ENCODE measurements around the gene SIGLEC11.
"Not testable (repeated sequence)": the region's sequence is repeated elsewhere in the genome, so short reads cannot be mapped to it uniquely, and the experiment has no call there.

The SIGLEC11 gene

DNA sequence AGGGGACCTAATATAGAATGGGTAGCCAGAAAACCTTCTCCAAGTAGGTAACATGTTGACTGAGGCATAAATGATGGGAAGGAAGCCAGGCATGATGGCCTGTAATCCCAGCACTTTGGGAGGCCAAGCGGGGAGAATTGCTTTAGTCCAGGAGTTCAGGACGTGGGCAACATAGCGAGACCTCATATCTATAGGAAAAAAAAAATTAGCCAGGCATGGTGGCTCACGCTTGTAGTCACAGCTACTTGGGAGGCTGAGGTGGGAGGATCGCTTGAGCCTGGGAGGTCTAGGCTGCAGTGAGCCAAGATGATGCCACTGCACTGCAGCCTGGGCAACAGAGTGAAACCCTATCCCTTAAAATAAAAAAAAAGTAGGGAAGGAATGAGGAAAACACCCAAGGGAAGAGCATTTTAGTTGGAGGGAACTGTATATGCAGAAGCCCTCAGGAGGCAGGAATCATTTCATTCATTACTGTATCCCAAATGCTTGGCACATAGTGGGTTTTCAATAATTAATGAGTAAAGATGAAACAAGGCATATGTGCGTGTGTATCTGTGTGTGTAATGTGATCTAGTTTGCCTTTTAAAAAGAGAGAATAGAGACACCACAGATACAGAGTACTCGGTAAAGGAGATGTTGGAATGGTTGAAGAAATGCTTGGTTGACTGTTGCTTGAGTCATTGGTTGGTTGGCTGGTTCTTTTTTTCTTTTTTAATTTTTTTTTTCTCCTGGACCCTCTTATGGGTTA lies 29.5 kb downstream of the SIGLEC11 start:
- no peak for FAIRE-seq

DNA sequence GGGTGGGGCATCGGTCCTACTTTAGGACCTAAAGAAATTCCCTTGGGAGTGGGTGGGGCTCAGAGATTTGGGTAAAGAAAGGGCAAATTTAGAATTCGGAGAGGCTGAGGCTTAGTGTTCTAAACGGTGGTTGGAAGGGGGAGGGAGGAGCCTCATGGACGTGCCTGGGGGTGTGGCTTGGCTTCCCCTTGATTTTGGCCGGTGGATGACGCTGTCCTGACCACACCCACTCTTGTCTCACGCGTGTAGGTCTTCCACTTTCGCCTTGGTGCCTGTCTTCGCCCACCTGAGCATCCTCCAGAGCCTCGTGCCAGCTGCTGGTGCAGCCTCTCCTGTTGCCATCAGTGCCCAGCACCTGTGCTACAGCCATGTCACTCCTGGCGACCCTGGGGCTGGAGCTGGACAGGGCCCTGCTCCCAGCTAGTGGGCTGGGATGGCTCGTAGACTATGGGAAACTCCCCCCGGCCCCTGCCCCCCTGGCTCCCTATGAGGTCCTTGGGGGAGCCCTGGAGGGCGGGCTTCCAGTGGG lies 30.4 kb downstream of the SIGLEC11 start:
- no peak for FAIRE-seq
- no peak for TF ChIP-seq POLR2A (IDR thresholded peaks at IDR 0.05; ENCODE audit: low read depth, low read length)
- DNase-seq (ENCODE audit: insufficient read length, low spot score), result peak; percentile 66

More for the DNA sequence above, 29.5 kb downstream of the SIGLEC11 start:
- DNase-seq (ENCODE audit: insufficient read length, low spot score), result no peak
- TF ChIP-seq POLR2A (IDR thresholded peaks at IDR 0.05; ENCODE audit: low read depth, low read length), result no peak

DNA sequence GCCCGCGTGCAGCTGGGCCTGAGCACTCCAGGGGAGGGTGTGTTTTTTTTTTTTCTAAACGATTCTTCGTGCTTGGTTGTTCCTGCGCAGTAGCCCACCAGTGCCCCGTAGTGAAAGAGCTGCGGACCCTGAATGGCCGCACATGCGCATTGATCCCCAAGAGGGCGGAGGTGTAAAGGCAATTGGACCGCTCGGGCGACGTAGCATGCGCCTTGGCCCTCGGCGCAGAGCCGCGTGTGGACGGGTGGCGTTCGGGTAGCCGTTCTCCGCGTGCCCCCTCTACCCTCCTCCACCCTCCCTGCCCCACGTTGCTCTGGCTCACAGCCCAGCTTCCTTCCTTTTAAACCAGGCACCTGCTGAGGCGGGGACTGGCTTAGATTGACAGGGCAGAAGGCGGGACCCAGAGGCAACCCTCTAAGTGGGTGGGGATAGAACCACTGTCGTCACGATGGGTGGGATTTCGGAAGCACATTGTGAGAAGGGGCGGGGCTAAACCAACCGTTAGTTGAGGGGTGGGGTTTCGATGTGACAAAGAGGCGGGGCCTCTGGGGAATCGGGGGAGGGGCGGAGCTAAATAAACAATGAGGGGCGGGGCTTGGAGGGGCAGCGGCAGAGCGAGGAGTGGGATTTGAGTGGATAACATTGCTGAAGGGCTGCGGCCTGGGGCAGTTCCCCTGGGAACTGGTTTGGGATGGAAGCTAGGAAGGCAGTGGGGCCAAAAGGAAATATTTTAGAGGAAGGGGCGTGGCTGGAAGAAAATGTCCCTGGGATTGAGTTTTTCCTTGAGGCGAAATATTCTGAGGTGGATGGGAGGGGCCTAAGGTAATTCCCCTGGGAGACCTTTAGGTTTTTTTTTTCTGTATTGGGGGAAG lies 31.1 kb downstream of the SIGLEC11 start:
- FAIRE-seq, result peak; percentile 48
- peak; percentile 88 for DNase-seq (ENCODE audit: insufficient read length, low spot score)
- peak; percentile 92 for TF ChIP-seq POLR2A (IDR thresholded peaks at IDR 0.05; ENCODE audit: low read depth, low read length)

DNA sequence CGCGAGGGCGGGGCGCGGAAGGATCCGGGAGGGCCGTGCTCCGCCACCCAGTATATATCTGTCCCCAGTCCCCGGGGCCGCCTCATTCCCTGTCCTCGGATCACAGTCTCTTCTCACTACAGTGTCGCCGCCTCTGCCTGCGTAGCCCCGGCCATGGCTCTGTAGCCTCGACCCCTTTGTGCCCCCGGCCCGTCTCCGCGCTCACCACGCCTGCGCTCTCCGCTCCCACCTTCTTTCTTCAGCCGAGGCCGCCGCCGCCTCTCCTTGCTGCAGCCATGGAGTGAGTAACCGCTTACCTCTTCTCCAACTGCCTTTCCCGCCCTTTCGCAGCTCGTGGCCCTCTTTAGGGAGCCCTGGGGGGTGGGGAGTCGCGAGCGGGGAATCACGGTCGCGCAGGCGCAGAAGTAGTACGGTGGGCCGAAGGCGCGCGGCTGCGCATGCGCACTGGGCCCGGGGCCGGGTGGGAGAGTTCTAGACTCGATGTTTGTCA lies 31.8 kb downstream of the SIGLEC11 start, which contains the start of the genes ATF5 and NUP62:
Gene ATF5 (plus strand): TSS at position 85 of the 490 bp plus-strand sequence. CDS start 1,646 bp downstream, outside the sequence.
Gene NUP62 (minus strand): TSS at position 384 of the 490 bp plus-strand sequence. CDS start 19,697 bp downstream, outside the sequence.
- no peak for FAIRE-seq
- peak; percentile 80 for TF ChIP-seq POLR2A (IDR thresholded peaks at IDR 0.05; ENCODE audit: low read depth, low read length)
- DNase-seq (ENCODE audit: insufficient read length, low spot score), result peak; percentile 97

DNA sequence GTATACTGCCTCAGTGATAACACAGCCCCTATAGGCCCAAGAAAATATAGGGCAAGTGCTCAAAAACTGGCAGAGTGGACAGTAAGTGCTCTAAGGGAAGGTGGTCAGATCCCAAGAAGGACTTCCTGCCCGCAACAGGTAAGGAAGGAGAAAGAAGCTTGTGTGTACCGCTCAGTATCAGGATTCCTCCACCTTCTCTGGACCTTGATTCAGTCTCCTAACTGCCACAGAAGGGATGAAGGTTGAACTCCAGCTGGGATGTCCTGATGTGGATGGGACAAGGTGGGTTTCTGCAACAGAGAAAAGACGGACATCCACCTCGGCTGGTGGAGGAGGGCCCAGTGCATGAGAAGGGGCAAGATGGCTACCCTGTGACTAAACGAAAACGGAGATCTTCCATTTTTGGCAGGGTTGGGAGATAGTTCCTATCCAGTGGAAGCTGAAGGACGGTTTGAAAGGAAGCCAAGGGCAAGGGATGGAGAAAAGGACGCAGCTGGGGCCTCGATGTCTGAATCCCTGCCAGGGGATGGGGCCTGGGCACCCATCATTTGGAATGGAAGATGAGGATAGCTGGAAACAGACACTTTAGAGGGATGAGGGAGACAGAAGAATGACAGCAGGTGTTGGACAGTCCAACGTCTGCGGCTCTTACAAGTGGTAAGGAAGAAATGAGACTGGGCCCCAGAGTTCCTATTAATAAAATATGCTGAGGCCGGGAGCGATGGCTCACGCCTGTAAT lies 33.3 kb downstream of the SIGLEC11 start:
- DNase-seq (ENCODE audit: insufficient read length, low spot score), result no peak
- TF ChIP-seq POLR2A (IDR thresholded peaks at IDR 0.05; ENCODE audit: low read depth, low read length), result no peak
- FAIRE-seq, result no peak

DNA sequence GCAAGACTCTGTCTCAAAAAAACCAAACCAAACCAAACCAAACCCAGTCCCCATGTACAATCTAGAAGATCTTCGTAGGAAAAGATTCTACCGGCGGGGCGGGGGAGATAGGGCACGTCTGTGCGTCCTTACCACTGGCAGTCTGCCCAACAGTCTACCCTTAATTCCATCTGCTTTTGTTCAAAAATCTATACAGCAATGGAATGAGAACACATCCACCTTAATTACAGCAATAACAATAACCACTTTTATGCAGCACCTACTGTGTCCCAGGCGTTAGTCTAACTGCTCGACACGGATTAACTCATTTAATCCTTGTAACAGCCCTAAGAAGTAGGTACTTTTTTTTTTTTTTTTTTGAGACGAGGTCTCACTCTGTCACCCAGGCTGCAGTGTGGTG lies 34.5 kb downstream of the SIGLEC11 start:
- DNase-seq (ENCODE audit: insufficient read length, low spot score) (no peak), FAIRE-seq (no peak)
- no peak for TF ChIP-seq POLR2A (IDR thresholded peaks at IDR 0.05; ENCODE audit: low read depth, low read length)

DNA sequence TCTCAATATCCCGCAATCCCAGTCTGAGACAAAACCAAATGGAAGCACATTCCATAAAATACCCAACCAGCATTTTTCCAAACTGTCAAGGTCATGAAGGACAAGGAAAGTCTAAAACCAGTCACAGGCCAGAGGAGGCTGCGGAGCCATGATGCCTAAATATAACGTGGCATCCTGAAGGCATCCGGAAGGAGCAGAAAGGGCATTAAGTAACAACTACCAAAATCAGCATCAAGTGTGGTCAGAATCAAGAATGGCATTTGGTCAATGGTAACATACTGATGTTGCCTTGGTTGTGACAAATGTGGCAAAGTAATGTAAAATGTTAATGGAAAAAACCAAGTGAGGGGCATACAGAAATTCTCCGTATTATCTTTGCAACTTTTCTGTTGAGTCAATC lies 35.5 kb downstream of the SIGLEC11 start:
- FAIRE-seq (no peak), DNase-seq (ENCODE audit: insufficient read length, low spot score) (no peak)
- no peak for TF ChIP-seq POLR2A (IDR thresholded peaks at IDR 0.05; ENCODE audit: low read depth, low read length)

DNA sequence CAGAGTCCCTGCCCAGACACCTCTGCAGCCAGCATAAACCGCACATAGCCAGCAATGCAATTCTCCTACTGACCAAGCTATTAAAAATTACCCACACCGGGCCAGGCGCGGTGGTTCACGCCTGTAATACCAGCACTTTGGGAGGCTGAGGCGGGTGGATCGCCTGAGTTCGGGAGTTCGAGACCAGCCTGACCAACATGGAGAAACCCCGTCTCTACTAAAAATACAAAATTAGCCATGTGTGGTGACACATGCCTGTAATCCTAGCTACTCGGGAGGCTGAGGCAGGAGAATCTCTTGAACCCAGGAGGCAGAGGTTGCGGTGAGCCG lies 36.1 kb downstream of the SIGLEC11 start:
- DNase-seq (ENCODE audit: insufficient read length, low spot score); FAIRE-seq: not testable (repeated sequence)

DNA sequence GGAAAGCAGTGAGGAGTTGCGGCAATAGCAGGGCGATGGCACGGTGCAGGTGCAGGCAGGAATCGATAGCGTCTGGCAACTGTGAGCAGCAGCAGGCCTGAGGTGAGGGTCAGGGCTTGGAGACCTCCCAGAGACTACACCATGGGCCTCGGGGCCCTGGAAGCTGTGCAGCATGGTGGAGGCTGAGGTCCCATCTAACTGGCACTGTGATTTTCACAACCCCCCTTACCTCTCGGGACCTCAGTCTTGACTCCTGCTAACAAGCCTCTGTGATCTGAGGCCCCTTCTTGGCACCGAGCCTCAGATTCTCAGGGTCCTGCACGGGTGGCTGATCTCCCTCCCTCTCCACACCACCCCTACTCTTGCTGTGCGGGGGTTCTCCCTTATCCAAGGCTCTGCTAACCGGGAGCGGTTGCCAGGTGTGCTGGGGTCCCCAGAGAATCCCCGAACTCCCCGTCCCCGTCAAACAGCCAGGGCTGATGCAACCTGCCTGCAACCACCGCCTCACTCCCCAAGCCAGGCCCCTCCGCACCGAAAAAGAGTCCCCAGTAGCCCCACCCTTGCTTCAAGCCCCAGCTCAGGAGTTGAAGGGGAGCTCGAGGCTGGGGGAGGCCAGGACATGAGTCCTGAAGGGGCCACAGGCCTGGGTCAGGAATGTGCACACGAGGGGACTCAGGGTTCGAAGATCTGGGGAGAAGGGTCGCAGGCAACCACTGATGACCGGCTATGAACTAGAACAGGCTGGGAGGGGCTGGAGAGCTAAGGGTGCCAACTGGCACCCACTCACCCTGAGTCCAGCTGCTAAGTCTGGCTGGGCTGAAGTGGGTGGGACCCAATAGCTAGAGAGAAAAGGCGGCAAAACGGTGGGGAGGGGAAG lies 36.7 kb downstream of the SIGLEC11 start:
- TF ChIP-seq POLR2A (IDR thresholded peaks at IDR 0.05; ENCODE audit: low read depth, low read length), result no peak
- no peak for DNase-seq (ENCODE audit: insufficient read length, low spot score)

DNA sequence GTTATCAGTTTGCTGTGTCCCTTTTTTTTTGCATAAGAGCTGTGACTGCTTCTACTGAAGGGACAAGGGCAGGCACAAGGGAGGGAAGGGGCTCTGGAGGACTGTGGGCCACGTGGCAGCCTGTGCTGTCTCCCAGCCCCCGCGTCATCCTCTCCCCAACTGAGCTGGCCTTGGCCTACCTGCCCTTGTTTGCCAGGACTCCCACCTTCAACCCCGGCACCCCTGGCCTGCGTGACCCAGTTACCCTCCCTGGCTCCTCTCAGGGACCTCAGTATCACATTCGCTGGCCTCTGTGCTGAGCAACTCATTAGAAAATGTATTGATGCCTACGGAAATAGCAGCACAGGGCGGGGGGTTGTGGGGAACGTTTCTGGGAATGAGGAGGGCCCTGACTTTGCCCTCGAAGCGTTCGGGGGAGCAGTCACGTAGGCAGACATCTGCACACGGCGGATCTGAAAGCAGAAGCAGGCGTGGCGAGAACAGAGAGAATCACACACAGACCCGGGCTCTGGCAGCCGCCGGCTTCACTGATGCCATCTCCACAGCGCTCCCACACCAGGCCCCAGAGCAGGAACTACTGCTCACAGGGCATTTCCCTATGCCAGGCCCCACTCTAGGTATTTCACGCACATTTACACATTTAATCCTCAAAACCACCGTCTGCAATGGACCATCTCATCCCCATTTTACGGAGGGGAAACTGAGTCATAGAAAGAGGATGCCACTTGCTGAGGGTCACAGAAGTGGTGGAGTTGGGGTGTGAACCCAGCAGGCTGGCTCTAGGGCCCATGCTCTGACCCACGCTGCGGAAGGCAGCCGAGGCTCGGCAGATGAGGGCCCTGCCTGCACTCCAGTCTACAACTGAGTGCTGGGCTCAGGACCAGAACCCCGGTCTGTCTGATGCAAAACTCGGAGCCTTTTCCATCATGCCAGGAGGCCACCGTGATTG lies 37.6 kb downstream of the SIGLEC11 start:
- FAIRE-seq (no peak), DNase-seq (ENCODE audit: insufficient read length, low spot score) (no peak)
- TF ChIP-seq POLR2A (IDR thresholded peaks at IDR 0.05; ENCODE audit: low read depth, low read length), result no peak

More for the DNA sequence above, 36.7 kb downstream of the SIGLEC11 start:
- no peak for FAIRE-seq

DNA sequence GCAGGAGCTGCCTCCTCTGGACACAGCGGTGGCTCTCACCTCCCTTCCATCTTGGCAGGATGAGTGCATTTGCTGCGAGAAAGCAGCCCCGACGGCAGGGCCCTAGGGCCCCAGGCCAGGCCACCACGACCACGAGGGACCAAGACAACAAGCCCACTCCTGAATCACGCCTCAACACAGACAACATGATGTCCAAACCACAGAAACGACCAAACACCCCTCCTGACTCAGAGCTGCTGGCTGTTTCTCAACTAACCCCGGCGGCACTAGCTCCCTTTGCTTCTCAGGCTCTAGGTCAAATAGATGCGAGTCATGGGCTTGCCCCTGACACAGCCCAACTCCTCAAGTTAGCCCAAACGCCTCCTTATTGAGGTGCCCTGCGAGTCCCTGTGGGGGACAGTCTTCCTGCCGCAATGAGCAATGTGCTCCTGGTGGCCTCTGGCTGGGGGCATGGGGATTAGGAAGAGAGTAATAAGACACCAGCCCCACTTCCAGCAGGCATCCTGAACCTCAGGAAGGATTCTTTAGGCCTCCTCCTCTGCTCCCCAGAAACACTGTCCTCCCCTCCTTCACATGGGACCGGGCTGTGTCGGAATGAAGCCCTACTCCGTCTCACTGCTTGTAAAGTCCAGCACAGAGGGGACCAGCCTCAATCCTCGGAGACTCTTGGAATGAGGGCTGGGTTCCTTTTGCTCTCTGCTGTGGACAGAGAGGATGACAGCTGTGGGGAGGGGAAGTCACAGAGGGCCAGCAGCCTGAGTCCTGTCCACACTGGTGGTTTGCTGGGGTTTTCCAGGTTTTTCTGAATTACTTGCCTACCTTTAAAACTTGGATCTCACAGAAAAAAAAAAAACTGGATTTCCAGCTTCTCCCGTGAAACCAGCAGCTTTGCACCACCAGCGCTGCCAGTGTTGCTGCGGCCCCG lies 38.8 kb downstream of the SIGLEC11 start:
- no peak for FAIRE-seq
- peak; percentile 73 for DNase-seq (ENCODE audit: insufficient read length, low spot score)
- TF ChIP-seq POLR2A (IDR thresholded peaks at IDR 0.05; ENCODE audit: low read depth, low read length), result no peak
